HepG2 (cell line): ENCODE measurements around the gene PHF5A. TPM values are rescaled to one million over a fixed set of nuclear protein-coding genes. Genes with fewer than 3 reads are reported as not detected.

ENCODE experiments used
- ATAC-seq: fragments of 200-7000 bp; cut with Tn5 transposase; 3 replicates; pipeline ENCODE4 v1.9.1; 2020; ENCODE audit warnings: mild to moderate bottlenecking, moderate library complexity
- BruUV-seq: library from RNA; stranded (reverse); fragments of 400-500 nt; replicated peaks from 2 replicates; lab custom pipeline; 2021; lab: Mats Ljungman, UMichigan
- CTCF ChIA-PET: fragments of 300-600 bp; formaldehyde crosslinking; extraction: SDS; loops from one replicate; lab custom pipeline; 2021; ENCODE audit warnings: low total read pairs, inconsistent platforms, low intra/inter-chr PET ratio; lab: Yijun Ruan, JAX
- POLR2A ChIA-PET: fragments of 350-600 bp; sonication (Branson Sonifier 250); formaldehyde crosslinking; loops from one replicate; lab custom pipeline; 2020; ENCODE audit warnings: antibody characterized with exemption, inconsistent platforms; lab: Yijun Ruan, JAX
- DNase-seq: peaks from one replicate; pipeline ENCODE4 v3.0.0-alpha.2; 2015; ENCODE audit warnings: low spot score
- FAIRE-seq: peaks from 3 replicates; lab custom pipeline; 2011; peaks lifted over from hg19 to GRCh38; lab: Jason Lieb, UNC
- H2AFZ ChIP-seq: one replicate; pipeline ENCODE4 v1.6.1; 2011; ENCODE audit warnings: low read length, inconsistent platforms
- H3K27ac ChIP-seq: fragments of 300-600 bp; 3 replicates; pipeline ENCODE4 v1.8.0; 2011; ENCODE audit warnings: mixed run types, mild to moderate bottlenecking, mixed read lengths, low read length, inconsistent platforms; ENCODE audit not compliant: insufficient read depth; ENCODE audit errors: extremely low read length
- H3K27me3 ChIP-seq, 2 experiments: fragments of 200-600 bp in 1 of 2; 2 replicates in 1 of 2; 3 replicates in 1 of 2; pipeline versions ENCODE4 v1.6.0 to v1.8.0; 2011; ENCODE audit warnings: low read length in 2 of 2, mild to moderate bottlenecking in 2 of 2, moderate library complexity in 2 of 2, inconsistent platforms in 1 of 2; ENCODE audit not compliant: insufficient read depth in 2 of 2, control insufficient read depth in 1 of 2
- H3K36me3 ChIP-seq, 2 experiments: fragments of 200-600 bp in 1 of 2; replicated peaks in 1 of 2; 2 replicates in 1 of 2; 3 replicates in 1 of 2; pipeline versions ENCODE4 v1.5.1 to v1.8.0; 2011; ENCODE audit warnings: low read length in 2 of 2, inconsistent platforms in 1 of 2; ENCODE audit not compliant: insufficient read depth in 2 of 2, control insufficient read depth in 1 of 2
- H3K4me1 ChIP-seq: 2 replicates; pipeline ENCODE4 v1.5.1; 2012; ENCODE audit warnings: low read length, inconsistent platforms; ENCODE audit not compliant: insufficient read depth
- H3K4me2 ChIP-seq: 2 replicates; pipeline ENCODE4 v1.6.0; 2011; ENCODE audit warnings: low read depth, low read length, inconsistent platforms
- H3K4me3 ChIP-seq, 3 experiments: fragments of 200-600 bp in 1 of 3; sonication (generic), shearing (Covaris generic) in 1 of 3; replicated peaks in 1 of 3; 2 replicates each; pipeline ENCODE4 v1.5.1; 2011 to 2016; ENCODE audit warnings: low read length in 3 of 3, inconsistent platforms in 2 of 3, low read depth in 2 of 3, mild to moderate bottlenecking in 2 of 3, control low read depth in 1 of 3, mixed read lengths in 1 of 3; ENCODE audit not compliant: insufficient read depth in 1 of 3
- H3K79me2 ChIP-seq: one replicate; pipeline ENCODE4 v1.6.1; 2011; ENCODE audit warnings: low read length, inconsistent platforms; ENCODE audit not compliant: insufficient read depth
- H3K9ac ChIP-seq: 2 replicates; pipeline ENCODE4 v1.6.0; 2011; ENCODE audit warnings: mild to moderate bottlenecking, low read depth, low read length, inconsistent platforms; ENCODE audit not compliant: insufficient read depth
- H3K9me3 ChIP-seq: 2 replicates; pipeline ENCODE4 v1.5.1; 2012; ENCODE audit warnings: mild to moderate bottlenecking, low read length
- H4K20me1 ChIP-seq: 2 replicates; pipeline ENCODE4 v1.6.0; 2011; ENCODE audit warnings: inconsistent platforms, mild to moderate bottlenecking, low read length, moderate library complexity; ENCODE audit not compliant: insufficient read depth
- CC2D1A ChIP-seq: sonication (generic); formaldehyde crosslinking; IDR thresholded peaks from 2 replicates; pipeline ENCODE4 v1.8.1; 2023; ENCODE audit warnings: mild to moderate bottlenecking, missing genetic modification reagents
- CEBPB ChIP-seq: IDR thresholded peaks from 2 replicates; pipeline ENCODE4 v1.6.1; 2011; ENCODE audit warnings: low read depth, low read length, improper control_type of control experiment, borderline replicate concordance
- CEBPG ChIP-seq: IDR thresholded peaks from 2 replicates; pipeline ENCODE4 v1.6.1; 2016
- CHCHD3 ChIP-seq: sonication (generic); formaldehyde crosslinking; IDR thresholded peaks from 2 replicates; pipeline ENCODE4 v1.8.0; 2022; ENCODE audit warnings: mild to moderate bottlenecking, missing genetic modification reagents, moderate library complexity
- SRF ChIP-seq: IDR thresholded peaks from 2 replicates; pipeline ENCODE4 v1.6.1; 2011; ENCODE audit warnings: mild to moderate bottlenecking, low read depth, low read length, moderate library complexity
- ZNF343 ChIP-seq: sonication (generic); formaldehyde crosslinking; IDR thresholded peaks from 2 replicates; pipeline ENCODE4 v1.4.0; 2020; ENCODE audit warnings: mild to moderate bottlenecking, missing genetic modification reagents
- ZNF432 ChIP-seq: sonication (generic); formaldehyde crosslinking; IDR thresholded peaks from 2 replicates; pipeline ENCODE4 v1.5.0; 2020; ENCODE audit warnings: missing genetic modification reagents, mild to moderate bottlenecking, borderline replicate concordance
- ZSCAN29 ChIP-seq: sonication (generic); formaldehyde crosslinking; conservative IDR thresholded peaks from 2 replicates; pipeline ENCODE4 v1.4.0; 2020; ENCODE audit warnings: mild to moderate bottlenecking, missing genetic modification reagents
- WGBS: methylation state at CpG from one replicate; pipeline ENCODE4 v1.1.6; 2017; ENCODE audit warnings: low lambda C conversion rate; 5-methylcytosine and 5-hydroxymethylcytosine counted together
- in situ Hi-C: cut with HindIII; loops from 2 replicates; pipeline ENCODE4 v1.10.0; 2017; ENCODE audit warnings: low pct_unique_long_range_greater_than_20kb; ENCODE audit not compliant: extremely low pct_ligation_motif_present
- intact Hi-C: fragments of 100-400 bp; cut with micrococcal nuclease; formaldehyde crosslinking; loops from one replicate; pipeline ENCODE4 v1.10.0; 2022; ENCODE audit not compliant: unreplicated experiment
- polyA plus RNA-seq, 8 experiments: library from polyadenylated mRNA; depleted of rRNA in 3 of 8; stranded (reverse) in 7 of 8; unstranded in 1 of 8; fragments of >200 nt; fragmentation: Illumina TruSeq in 4 of 8; extraction: Trizol in 4 of 8; gene quantifications; 2 replicates each; pipeline versions ENCODE4 v1.2.1 to v1.2.3, GENCODE V29; 2011 to 2016; ENCODE audit warnings: low read depth in 4 of 8, missing spikeins in 1 of 8, mixed read lengths in 1 of 8; ENCODE audit not compliant: insufficient read depth in 1 of 8
- total RNA-seq, 5 experiments: library from RNA; depleted of rRNA; stranded (reverse); fragments of >200 nt; fragmentation: Illumina TruSeq; extraction: Trizol; gene quantifications; 2 replicates each; pipeline ENCODE4 v1.2.3, GENCODE V29; 2016; ENCODE audit warnings: low read depth in 1 of 5
- TF ChIP-seq, protein P1 (sequence below): sonication (generic); formaldehyde crosslinking; IDR thresholded peaks from 2 replicates; pipeline ENCODE4 v1.4.0; 2020; ENCODE audit warnings: mild to moderate bottlenecking, missing genetic modification reagents
- TF ChIP-seq, protein P2 (sequence below): sonication (generic); formaldehyde crosslinking; IDR thresholded peaks from 2 replicates; pipeline ENCODE4 v1.8.1; 2023; ENCODE audit warnings: mild to moderate bottlenecking, inconsistent platforms, moderate library complexity, missing genetic modification reagents, borderline replicate concordance
- TF ChIP-seq, protein P3 (sequence below): sonication (generic); formaldehyde crosslinking; IDR thresholded peaks from 2 replicates; pipeline ENCODE4 v1.4.0; 2020; ENCODE audit warnings: missing genetic modification reagents

The PHF5A gene
- total and polyA plus RNA-seq, 2 of the 13 experiments (the other 11 are each of a cell fraction or from before 2014, with no cell fraction given): 56.6 to 105 TPM

DNA sequence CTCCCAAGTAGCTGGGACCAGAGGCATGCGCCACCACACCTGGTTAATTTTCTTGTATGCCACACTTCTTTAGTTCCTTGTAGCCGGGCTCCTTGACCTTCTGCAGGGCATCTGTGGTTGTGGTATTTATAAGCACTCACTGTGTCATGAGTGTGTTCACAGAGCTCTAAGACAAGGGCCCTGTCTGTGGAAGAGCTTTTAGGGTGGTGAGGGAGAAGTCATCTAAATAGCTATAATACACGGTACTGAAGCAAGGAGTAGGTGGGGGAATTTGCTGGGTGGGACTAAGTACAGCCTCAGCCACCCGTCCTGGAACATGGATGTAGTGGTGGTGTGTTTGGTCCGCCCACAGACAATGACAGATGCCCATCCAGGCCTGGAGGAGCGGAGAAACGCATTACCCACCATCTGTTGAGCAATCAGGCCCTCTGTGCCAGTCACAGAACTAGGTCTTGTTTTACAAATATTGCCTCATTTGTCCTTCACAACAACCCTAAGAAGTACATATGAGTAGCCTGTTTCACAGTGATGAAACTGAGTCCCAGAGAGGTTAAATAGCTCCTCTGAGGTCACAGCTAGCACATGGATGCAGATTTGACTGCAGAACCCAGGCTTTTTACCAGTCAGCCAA is 10.5 kb upstream of the PHF5A start:
- H3K27ac ChIP-seq: no peak overlapping the region
- in situ Hi-C loops: no loop called here

DNA sequence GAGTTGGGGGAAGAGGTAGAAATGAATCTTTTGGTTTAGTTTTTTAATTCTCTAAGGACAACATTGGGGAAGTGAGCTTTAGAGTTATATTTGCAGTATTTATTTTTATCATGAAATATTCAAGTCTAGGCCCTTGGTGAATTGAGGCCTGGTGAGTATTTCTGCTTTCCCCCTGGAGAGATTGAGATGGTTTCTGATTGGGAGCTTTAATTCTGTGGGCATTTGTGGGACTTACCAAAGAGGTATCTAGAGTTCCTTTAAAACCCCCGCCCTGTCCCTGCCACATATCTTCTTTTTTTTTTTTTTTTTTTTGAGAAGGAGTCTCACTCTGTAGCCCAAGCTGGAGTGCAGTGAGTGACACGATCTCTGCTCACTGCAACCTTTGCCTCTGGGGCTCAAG is 10.0 kb upstream of the PHF5A start:
- no peak for ATAC-seq
- H3K4me1 ChIP-seq: peaks cover 25% of the 10 kb centered on the region
- no peak for TF ChIP-seq CHCHD3 (CRISPR knock-in tag)
- TF ChIP-seq, protein P1, sequence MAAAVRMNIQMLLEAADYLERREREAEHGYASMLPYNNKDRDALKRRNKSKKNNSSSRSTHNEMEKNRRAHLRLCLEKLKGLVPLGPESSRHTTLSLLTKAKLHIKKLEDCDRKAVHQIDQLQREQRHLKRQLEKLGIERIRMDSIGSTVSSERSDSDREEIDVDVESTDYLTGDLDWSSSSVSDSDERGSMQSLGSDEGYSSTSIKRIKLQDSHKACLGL: no peak
- no peak for TF ChIP-seq CC2D1A (CRISPR knock-in tag)
- TF ChIP-seq ZSCAN29 (CRISPR knock-in tag): no peak
- no peak for TF ChIP-seq ZNF343 (CRISPR knock-in tag)
- TF ChIP-seq, protein P2, sequence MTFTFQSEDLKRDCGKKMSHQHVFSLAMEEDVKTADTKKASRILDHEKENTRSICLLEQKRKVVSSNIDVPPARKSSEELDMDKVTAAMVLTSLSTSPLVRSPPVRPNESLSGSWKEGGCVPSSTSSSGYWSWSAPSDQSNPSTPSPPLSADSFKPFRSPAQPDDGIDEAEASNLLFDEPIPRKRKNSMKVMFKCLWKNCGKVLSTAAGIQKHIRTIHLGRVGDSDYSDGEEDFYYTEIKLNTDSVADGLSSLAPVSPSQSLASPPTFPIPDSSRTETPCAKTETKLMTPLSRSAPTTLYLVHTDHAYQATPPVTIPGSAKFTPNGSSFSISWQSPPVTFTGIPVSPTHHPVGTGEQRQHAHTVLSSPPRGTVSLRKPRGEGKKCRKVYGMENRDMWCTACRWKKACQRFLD (CRISPR knock-in tag): no peak
- TF ChIP-seq ZNF432: no peak

More for the DNA sequence above, 10.5 kb upstream of the PHF5A start:
- H3K4me1 ChIP-seq: peaks cover 21% of the 10 kb centered on the region
- H3K36me3 ChIP-seq: peaks cover 4 to 11% of the 10 kb centered on the region in 2 experiments; a peak in 4 of 5 replicates
- DNase-seq (no peak), FAIRE-seq (no peak), ATAC-seq (no peak)
- TF ChIP-seq, protein P3, sequence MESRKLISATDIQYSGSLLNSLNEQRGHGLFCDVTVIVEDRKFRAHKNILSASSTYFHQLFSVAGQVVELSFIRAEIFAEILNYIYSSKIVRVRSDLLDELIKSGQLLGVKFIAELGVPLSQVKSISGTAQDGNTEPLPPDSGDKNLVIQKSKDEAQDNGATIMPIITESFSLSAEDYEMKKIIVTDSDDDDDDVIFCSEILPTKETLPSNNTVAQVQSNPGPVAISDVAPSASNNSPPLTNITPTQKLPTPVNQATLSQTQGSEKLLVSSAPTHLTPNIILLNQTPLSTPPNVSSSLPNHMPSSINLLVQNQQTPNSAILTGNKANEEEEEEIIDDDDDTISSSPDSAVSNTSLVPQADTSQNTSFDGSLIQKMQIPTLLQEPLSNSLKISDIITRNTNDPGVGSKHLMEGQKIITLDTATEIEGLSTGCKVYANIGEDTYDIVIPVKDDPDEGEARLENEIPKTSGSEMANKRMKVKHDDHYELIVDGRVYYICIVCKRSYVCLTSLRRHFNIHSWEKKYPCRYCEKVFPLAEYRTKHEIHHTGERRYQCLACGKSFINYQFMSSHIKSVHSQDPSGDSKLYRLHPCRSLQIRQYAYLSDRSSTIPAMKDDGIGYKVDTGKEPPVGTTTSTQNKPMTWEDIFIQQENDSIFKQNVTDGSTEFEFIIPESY (CRISPR knock-in tag): peak; percentile 61; the same call in 1 of the 2 replicates
- peak; percentile 20; the same call in 1 of the 2 replicates for TF ChIP-seq CEBPG (CRISPR knock-in tag)
- TF ChIP-seq SRF: no peak
- TF ChIP-seq CEBPB: peak; percentile 63; the same call in 1 of the 2 replicates
- no peak overlapping the region for H3K4me2 ChIP-seq
- H3K79me2 ChIP-seq: peaks cover 80% of the 10 kb centered on the region
- H4K20me1 ChIP-seq: 0 out of 2 replicates have a peak, but pooled peaks cover 7% of the 10 kb centered on the region
- intact Hi-C loops: no loop called here
- no peaks in the 10 kb centered on the region for H3K27me3 ChIP-seq
- H2AFZ ChIP-seq: no peak overlapping the region
- BruUV-seq: no TSS peak
- WGBS: 87% methylated on average over 7 of the region's 7 CpGs
- CTCF ChIA-PET: no interaction called here
- POLR2A ChIA-PET: interaction anchor here (0.8 to 1.5 kb wide), 4 partner anchors 11 to 98 kb away, joined by 3 to 4 read pairs (median 3); partner anchors contain the start of gene PHF5A
- no peak overlapping the region for H3K9ac ChIP-seq
- no peak overlapping the region for H3K4me3 ChIP-seq
- no peaks in the 10 kb centered on the region for H3K9me3 ChIP-seq

More for the DNA sequence above, 10.0 kb upstream of the PHF5A start:
- ChIA-PET POLR2A (interaction anchor here (0.8 to 1.5 kb wide), 4 partner anchors 10 to 98 kb away, joined by 3 to 4 read pairs (median 3); partner anchors contain the start of gene PHF5A), CTCF (no interaction called here)
- FAIRE-seq (no peak), DNase-seq (no peak)
- H3K27ac ChIP-seq: no peak overlapping the region
- no peak overlapping the region for H3K4me2 ChIP-seq
- intact Hi-C loops (no loop called here), in situ Hi-C loops (no loop called here)
- whole genome bisulfite sequencing: 95% methylated on average over 2 of the region's 2 CpGs
- H4K20me1 ChIP-seq: 0 out of 2 replicates have a peak, but pooled peaks cover 7% of the 10 kb centered on the region
- H2AFZ ChIP-seq: no peak overlapping the region
- H3K79me2 ChIP-seq: peaks cover 81% of the 10 kb centered on the region
- BruUV-seq: no TSS peak
- no peaks in the 10 kb centered on the region for H3K27me3 ChIP-seq
- no peaks in the 10 kb centered on the region for H3K9me3 ChIP-seq
- no peak overlapping the region for H3K9ac ChIP-seq
- no peak overlapping the region for H3K4me3 ChIP-seq
- H3K36me3 ChIP-seq: peaks cover 4 to 11% of the 10 kb centered on the region in 2 experiments; a peak in 4 of 5 replicates
